ENCODE measurements around the gene ZFP57.
A peak's percentile ranks its signal among the peaks of the same experiment; 100 is the strongest.

- TF ChIP-seq CTCF (IDR thresholded peaks at IDR 0.05): peak in 1 of 2 donors; percentile 28
- no peak for TF ChIP-seq POLR2A (IDR thresholded peaks at IDR 0.05)
- no peak for TF ChIP-seq EP300 (IDR thresholded peaks at IDR 0.05)
- TF ChIP-seq POLR2AphosphoS5 (IDR thresholded peaks at IDR 0.05): no peak
Observed at GRCh38 chr6:29696147-29697125, 15.5 kb upstream of the ZFP57 start.

Data from suprapubic skin (tissue), 4 donors.